Posterior vena cava (tissue), 2 donors: ENCODE data around the gene KCNIP4. TPM values are rescaled to one million over a fixed set of nuclear protein-coding genes. Genes with fewer than 3 reads are reported as not detected.
A peak's percentile ranks its signal among the peaks of the same experiment; 100 is the strongest.
"Not testable (repeated sequence)": the region's sequence is repeated elsewhere in the genome, so short reads cannot be mapped to it uniquely, and the experiment has no call there.

ENCODE experiments used
- DNase-seq: peaks from one replicate; pipeline ENCODE4 v3.0.0-alpha.2; 2020; ENCODE audit warnings: low spot score
- intact Hi-C, 2 donors: fragments of 100-400 bp; cut with DNase I; formaldehyde crosslinking; loops; one replicate each; pipeline versions ENCODE4 v1.14.1 to v1.14.2; 2022 to 2023
- total RNA-seq, 2 donors: library from RNA; stranded (reverse); fragmentation: NEBNext Ultra II Directional; extraction: Animal tissue kit (Norgen Biotek cat#: 25700); gene quantifications; one replicate each; pipeline ENCODE4 v1.2.1, GENCODE V29; 2021
- donor health status: DM: yes; HTN: yes; CAD: no.
- donor health status: DM: yes; HTN: yes; CAD: no.

The KCNIP4 gene
- total RNA-seq, 2 donors from 2014 or later = 0.60 TPM; not detected in 1

DNA sequence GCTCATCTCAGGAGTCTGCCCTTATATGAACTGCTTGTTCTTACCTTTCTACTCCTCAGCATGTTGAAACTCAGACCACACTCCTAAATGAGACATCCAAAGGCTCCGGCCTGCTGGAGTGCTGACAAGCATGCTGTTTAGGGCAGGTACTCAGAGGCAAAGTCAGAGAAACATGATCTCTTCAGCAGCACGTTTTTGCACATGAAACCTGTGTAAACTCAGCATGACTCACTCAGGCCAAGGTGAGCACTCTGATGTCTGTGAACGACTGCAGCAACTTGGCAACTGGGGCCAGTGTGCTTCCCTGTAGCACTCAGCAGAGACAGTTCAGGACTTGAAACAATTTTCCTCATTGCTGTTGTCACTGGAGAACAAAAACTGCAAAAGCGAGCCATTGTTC lies 1138.8 kb downstream of the KCNIP4 start:
- intact Hi-C loops = no loop called here
- no peak for DNase-seq

GRCh38 chr4:20805716-20806115 lies 1142.9 kb downstream of the KCNIP4 start:
- DNase-seq = no peak

GRCh38 chr4:20787940-20788665 lies 1160.5 kb downstream of the KCNIP4 start:
- intact Hi-C loops = no loop called here
- DNase-seq = no peak

More at GRCh38 chr4:20805716-20806115, 1142.9 kb downstream of the KCNIP4 start:
- intact Hi-C loops = no loop called here

DNA sequence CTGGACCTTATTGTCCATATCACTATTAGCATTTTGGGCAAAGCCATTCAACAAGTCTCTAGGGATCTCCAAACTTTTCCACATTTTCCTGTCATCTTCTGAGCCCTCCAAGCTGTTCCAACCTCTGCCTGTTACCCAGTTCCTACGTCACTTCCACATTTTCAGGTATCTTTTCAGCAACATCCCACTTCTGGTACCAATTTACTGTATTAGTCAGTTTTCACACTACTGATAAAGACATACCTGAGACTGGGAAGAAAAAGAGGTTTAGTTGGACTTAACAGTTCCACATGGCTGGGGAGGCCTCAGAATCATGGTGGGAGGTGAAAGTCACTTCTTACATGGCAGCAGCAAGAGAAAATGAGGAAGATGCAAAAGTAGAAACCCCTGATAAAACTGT lies 1165.4 kb downstream of the KCNIP4 start:
- intact Hi-C loops = not testable (repeated sequence)

DNA sequence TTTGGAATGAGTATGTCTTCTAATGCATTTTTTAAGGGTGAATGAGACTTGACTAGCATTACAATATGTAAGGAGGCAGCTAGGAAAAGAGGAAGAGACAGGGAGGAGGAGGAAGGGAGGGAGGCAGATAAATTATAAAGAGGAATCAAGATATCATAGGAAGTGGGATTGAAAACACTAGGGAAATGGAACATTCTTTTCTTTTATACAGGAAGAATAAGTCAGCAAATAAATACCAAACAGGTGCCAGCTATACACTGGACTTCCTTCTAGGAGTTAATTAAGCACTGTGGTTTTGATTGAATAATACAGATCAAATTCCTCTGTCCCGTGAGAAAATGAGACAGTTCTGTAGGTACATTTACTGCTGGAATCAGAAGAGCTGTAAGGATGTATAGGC lies 1169.7 kb downstream of the KCNIP4 start:
- no peak for DNase-seq
- intact Hi-C loops = loop anchor here in 1 of 2 donors (5.0 kb wide), 1 partner anchor 328 kb away; no protein-coding TSS in a partner anchor

More for the DNA sequence above, 1165.4 kb downstream of the KCNIP4 start:
- DNase-seq = not testable (repeated sequence)

GRCh38 chr4:20773144-20773997 lies 1175.2 kb downstream of the KCNIP4 start:
- peak; percentile 78 for DNase-seq
- intact Hi-C loops = no loop called here

DNA sequence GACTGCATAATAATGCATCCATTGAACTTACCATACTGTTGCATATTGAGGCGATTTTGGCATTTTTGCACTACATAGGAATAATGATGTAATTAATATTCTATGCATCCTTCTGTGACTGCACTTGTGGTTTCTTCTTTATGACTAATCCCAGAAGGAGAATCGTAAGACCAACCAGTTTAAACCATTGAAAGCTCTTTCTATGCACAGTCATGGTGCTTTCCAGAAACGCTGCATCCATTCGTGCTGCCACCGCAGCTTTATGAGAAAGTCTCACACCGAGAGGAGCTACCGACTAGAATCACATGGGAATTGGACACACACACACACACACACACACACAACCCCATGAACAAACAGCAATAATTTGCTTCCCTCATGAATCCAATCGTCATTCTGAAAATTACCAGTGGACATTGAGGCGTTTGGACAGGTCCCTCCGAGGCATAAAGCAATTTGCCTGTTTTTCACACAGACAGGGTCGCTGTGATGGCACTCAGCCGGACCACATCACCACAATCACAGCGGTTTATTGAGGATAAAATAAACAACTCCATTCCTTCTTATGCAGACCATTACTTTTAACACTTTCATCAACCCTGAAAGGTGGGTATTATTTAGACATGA lies 1184.1 kb downstream of the KCNIP4 start:
- intact Hi-C loops = no loop called here

DNA sequence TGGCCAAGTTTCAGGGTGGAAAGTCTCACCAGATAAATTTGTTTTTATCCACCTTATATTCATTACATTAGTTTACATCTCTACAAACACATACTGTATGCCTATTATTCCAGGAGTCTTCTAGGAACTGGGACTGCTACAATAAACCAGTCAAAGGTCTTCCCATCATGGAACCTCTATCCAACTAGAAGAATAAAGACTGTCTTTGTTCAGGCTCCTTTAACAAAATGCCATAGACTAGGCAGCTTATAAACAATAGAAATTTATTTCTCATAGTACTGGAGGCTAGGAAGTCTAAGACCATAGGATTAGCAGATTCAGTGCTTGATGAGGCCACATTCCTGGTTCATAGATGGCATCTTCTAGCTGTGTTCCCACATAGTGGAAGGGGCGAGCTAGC lies 1186.7 kb downstream of the KCNIP4 start:
- DNase-seq = no peak
- intact Hi-C loops = no loop called here

More for the DNA sequence above, 1184.1 kb downstream of the KCNIP4 start:
- DNase-seq = no peak

DNA sequence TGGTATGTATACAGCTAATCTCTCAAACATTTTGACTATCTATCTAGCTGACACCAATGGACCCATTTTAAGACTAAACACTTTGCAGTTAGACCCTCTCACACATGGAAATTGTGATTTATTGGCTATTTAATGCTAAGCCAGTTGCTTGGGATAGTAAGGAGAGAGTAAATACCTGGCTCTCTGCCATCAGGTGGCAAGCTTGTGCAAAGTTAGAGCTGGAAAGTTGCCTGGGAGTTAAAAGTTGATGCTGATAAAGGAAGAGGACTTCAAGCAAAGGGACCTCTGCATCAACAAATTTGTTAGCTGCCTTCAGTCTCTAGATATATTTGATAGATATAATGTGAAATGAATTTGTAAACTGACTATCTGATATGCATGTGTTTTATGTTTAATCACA lies 1187.2 kb downstream of the KCNIP4 start:
- no peak for DNase-seq
- intact Hi-C loops = no loop called here

DNA sequence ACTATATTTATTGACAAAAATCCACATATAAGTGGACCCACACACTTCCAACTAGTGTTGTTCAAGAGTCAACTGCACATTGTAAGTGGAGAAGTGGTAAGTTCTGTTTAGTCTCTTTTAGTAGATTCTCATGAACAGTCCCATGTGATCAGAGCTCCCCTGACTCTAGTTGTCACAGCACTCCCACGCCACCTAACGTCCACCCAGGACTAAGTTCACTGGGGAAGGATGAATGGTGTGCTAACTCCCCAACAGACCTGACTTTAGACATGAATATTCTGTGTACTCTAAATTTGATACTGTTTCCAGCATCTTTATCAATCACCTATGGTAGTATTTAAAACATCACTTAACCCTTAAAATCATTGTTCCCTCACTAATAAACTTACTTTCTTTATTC lies 1188.5 kb downstream of the KCNIP4 start:
- intact Hi-C loops = no loop called here

DNA sequence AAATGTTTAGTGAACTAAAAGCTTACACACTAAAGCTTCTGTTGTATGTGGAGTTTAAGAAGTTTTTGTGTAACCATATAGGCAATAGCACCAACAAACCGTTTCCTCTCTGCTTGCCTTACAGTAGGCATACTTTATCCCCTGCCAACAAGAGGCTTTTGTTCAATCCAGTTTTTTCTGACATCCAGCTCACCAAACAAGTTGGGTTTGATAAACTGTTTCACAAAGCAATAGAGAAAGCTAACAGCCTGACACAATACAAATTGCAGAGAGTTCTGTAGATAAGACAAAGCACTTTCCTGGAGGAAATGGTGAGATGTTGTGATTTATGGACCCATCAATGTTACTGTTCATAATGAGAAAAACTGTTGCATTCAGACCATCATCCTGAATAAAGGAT lies 1194.5 kb downstream of the KCNIP4 start:
- intact Hi-C loops = no loop called here
- DNase-seq = no peak

More for the DNA sequence above, 1188.5 kb downstream of the KCNIP4 start:
- DNase-seq = no peak

GRCh38 chr4:20752641-20753040 lies 1195.9 kb downstream of the KCNIP4 start:
- intact Hi-C loops = no loop called here
- DNase-seq = no peak

DNA sequence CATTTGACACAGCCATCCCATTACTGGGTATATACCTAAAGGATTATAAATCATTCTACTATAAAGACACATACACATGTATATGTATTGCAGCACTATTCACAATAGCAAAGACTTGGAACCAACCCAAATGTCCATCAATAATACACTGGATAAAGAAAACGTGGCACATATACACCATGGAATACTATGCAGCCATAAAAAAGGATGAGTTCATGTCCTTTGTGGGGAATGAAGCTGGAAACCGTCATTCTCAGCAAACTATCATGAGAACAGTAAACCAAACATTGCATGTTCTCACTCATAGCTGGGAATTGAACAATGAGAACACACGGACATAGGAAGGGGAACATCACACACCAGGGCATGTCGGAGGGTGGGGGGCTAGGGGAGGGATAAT lies 1202.6 kb downstream of the KCNIP4 start:
- intact Hi-C loops, DNase-seq: not testable (repeated sequence)

DNA sequence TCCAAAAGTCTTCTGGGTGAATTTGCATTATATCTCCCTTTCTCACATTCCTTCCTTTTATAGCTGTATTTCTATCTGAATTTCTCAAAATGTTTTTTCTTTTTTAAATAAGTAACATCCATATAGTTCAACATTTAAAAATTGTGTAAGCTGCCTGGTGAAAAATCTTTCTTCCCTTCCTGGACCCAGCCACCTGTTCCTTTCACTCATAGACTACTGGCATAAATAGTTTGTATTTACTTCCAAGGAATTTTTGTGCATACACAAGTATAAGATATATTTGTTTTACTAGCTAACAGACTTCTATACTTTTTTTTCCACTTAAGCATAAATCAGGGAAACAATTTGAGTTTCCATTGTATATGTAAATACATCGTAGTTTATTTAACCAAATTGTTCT lies 1212.6 kb downstream of the KCNIP4 start:
- intact Hi-C loops = no loop called here

DNA sequence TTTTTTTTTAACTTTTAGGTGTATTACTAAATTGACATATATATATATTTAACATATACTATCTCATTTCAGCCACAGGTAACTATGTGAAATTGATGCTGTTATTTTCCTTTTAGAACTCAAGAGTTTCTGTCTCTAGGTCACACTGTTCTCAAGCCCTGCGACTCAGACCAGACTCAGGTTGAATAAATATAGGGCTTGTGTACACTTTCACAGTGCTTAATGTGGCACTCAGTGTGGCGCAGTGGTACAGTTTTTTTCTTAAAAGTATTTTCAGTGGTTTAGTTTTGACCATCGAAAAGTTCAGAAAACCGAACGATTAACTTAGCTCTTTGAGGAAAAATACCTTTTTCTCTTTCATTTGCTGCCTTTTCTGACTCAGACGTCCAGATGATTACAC lies 1223.7 kb downstream of the KCNIP4 start:
- intact Hi-C loops = no loop called here
- DNase-seq = no peak

More for the DNA sequence above, 1212.6 kb downstream of the KCNIP4 start:
- DNase-seq = no peak

GRCh38 chr4:20723463-20723862 lies 1225.1 kb downstream of the KCNIP4 start:
- DNase-seq = no peak
- intact Hi-C loops = no loop called here

- no peak for DNase-seq
- intact Hi-C loops = no loop called here
Observed at GRCh38 chr4:20723019-20723418, 1225.6 kb downstream of the KCNIP4 start.

- DNase-seq = no peak
- intact Hi-C loops = no loop called here
Observed at GRCh38 chr4:20711335-20711734, 1237.2 kb downstream of the KCNIP4 start.

DNA sequence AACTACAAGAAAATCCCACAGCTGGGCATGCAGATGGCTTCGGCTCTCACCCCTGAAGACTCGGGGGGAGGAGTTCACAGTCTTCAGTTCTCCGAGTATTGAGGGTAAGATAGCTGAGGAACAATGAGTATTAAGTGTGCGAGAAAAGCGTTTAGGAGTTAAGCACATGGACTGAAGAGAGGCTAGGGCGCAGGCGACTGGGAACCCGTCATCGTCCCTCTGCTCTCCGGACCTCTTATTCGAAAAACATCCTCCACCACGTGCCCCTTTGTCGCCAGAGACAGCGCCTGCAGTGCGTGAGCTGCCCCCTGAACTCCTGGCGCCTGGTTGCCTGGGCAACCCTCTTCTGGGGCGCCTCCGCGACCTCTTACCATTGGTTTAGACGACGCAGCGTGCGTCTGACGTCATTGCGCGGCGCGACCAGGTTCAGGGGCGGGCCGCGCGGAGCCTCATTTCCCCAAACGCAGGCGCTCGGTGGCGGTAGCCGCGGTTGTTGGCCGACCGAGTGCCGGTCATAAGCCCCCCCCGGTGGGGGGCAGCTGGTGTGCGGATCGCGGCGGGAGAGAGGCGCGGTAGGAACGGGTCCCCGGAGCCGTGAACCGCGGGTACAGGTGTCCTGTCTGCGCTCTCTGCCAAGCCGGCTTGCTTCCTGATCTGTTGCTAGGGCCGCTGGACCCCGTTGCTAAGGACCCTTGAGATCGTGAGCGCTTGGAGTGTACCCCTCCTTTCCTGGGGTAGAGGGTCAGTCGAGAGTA lies 1248.4 kb downstream of the KCNIP4 start, which contains the start of gene PACRGL:
TSS of gene PACRGL (plus strand) at position 452 of the 755 bp plus-strand sequence. CDS start 4,024 bp downstream, outside the sequence.
- DNase-seq = peak; percentile 99
- intact Hi-C loops = no loop called here
